Renal pelvis (tissue), 12 donors: ENCODE data around the gene PPCDC. TPM values are rescaled to one million over a fixed set of nuclear protein-coding genes. Genes with fewer than 3 reads are reported as not detected.

Source experiments
- DNase-seq: peaks from one replicate; pipeline ENCODE4 v3.0.0-alpha.2; 2013
- long read RNA-seq, 16 experiments: transcript quantifications; one replicate each; lab custom pipeline, GENCODE V29; 2026
- polyA plus RNA-seq, 3 donors: library from polyadenylated mRNA; unstranded; fragments of 120-200 nt; gene quantifications; one replicate each; pipeline ENCODE4 v1.2.1, GENCODE V29; 2013; ENCODE audit not compliant: insufficient read length in 3 of 3

Gene PPCDC, protein sequence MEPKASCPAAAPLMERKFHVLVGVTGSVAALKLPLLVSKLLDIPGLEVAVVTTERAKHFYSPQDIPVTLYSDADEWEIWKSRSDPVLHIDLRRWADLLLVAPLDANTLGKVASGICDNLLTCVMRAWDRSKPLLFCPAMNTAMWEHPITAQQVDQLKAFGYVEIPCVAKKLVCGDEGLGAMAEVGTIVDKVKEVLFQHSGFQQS
- polyA plus RNA-seq = 10 to 100 TPM; 12.1 to 16.9 (median 14.8) TPM
- long read RNA-seq, donor 1, partial matches to known transcripts = 0 of 3 reads
- long read RNA-seq, donor 1, other reads (novel, unspliced or antisense) = 0 of 3 reads
- long read RNA-seq, donor 2, partial matches to known transcripts = 0 of 5 reads
- long read RNA-seq, donor 2, other reads (novel, unspliced or antisense) = 0 of 5 reads
- long read RNA-seq, donor 3, partial matches to known transcripts = 0 of 2 reads
- long read RNA-seq, donor 3, other reads (novel, unspliced or antisense) = 0 of 2 reads
- long read RNA-seq, donor 4, partial matches to known transcripts = 0 of 2 reads
- long read RNA-seq, donor 4, other reads (novel, unspliced or antisense) = 0 of 2 reads
- long read RNA-seq, donor 5, partial matches to known transcripts = 0 of 4 reads
- long read RNA-seq, donor 5, other reads (novel, unspliced or antisense) = 0 of 4 reads
- long read RNA-seq, donor 6 = 0 reads
- long read RNA-seq, donor 7, partial matches to known transcripts = 0 of 10 reads
- long read RNA-seq, donor 7, other reads (novel, unspliced or antisense) = 0 of 10 reads
- long read RNA-seq, donor 8, partial matches to known transcripts = 0 of 4 reads
- long read RNA-seq, donor 8, other reads (novel, unspliced or antisense) = 0 of 4 reads
- long read RNA-seq, donor 9, partial matches to known transcripts = 0 of 8 reads
- long read RNA-seq, donor 9, other reads (novel, unspliced or antisense) = 0 of 8 reads
- long read RNA-seq, donor 10, partial matches to known transcripts = 0 of 4 reads
- long read RNA-seq, donor 10, other reads (novel, unspliced or antisense) = 0 of 4 reads
- long read RNA-seq, donor 11, partial matches to known transcripts = 6 of 9 reads
- long read RNA-seq, donor 11, other reads (novel, unspliced or antisense) = 0 of 9 reads
- long read RNA-seq, donor 12, partial matches to known transcripts = 0 of 8 reads
- long read RNA-seq, donor 12, other reads (novel, unspliced or antisense) = 0 of 8 reads
- long read RNA-seq, donor 13, partial matches to known transcripts = 0 of 4 reads
- long read RNA-seq, donor 13, other reads (novel, unspliced or antisense) = 0 of 4 reads
- long read RNA-seq, donor 14 = 0 reads
- long read RNA-seq, donor 15 = 0 reads
- long read RNA-seq, donor 16, partial matches to known transcripts = 0 of 6 reads
- long read RNA-seq, donor 16, other reads (novel, unspliced or antisense) = 0 of 6 reads

DNA sequence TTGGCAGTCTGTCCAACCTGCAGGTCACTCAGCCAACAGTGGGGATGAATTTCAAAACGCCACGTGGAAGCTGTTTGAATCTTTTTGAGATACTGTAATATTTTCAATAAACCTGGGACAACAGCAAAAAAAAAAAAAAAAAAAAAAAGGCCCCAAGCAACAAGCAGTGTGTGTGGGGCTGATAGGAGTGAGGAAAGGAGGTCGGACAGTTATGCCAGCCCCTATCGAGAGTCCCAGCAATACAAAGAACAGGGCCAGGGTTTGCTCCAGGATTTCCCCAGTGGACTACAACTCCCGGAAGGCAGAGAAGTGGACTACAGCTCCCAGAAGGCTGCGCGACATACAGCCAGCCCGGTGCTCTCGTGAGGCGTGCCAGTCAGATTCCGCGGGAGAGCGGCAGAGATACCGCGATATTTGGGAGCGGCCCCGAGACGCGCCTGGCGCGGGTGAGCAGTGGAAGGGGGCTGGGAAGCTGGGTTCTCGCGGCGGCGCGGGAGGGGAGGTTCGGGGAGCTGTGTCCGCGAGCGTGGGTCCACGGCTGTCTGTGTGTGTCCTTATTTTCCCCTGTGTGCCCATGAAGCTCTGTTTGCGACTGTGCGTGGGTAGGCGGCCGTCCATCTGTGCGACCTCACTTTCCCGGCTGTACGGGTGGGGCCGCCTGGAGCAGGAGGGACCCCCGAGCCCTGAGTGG lies at the start of gene PPCDC:
Gene PPCDC, plus strand, starts transcription at position 410 of the 691 bp plus-strand sequence. CDS start 4,729 bp downstream, outside the sequence.
- peak; percentile 96 for DNase-seq

DNA sequence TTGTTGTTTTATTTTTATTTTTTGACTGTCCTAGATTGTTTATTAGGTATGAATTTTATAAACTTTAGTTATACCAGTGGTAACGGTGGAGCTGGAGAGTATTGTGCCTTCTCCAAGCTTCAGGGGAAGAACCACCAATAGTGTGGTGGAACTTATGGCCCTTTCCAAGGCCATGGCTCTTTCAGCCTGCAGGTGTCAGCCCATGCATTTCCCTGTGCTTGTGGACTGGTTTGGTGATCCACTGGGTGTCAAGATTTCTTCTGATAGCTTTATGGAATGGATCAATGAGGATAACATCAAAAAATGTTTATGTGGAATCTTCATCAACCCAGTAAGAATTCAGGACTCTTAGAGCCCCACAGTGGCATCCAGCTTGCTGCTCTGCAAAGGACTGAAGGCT lies 47.2 kb upstream of the PPCDC start:
- no peak for DNase-seq

DNA sequence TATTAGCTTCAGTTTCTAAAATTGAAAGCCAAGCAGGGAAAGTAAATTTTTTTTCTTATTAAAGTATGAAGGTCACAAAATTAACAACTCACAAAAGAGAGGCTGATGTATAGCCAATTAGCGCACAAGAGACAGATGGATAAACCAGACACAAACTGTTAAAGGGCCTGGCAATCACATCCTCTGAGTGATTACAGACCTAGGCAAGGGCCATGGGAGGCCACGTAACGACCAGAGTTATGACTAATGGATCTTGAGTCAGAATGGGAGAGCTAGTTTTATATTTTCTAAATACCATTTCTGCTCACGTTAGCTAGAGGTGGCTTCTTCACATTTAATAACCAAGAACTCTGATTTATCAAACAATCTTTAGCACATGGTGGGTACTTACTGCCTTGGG lies 45.8 kb upstream of the PPCDC start:
- DNase-seq = no peak

DNA sequence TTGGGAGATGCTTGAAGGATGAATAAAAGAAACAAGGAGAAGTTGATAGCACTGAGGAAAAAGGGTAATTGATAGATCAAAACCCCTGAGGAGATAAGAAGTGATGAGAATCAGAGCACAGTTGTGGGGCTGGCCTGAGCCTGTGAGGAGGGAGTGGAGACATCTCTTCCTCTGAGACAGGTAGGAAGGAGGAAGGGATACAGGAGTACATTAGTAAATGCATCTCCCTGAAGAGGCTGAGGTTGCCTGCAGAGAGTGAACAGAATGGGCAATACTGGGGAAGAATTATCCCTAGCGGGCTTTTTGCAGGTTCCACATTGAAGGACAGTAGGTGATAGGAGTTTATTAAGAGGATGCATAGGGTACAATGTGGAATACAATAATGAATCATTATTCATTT lies 45.3 kb upstream of the PPCDC start:
- no peak for DNase-seq

DNA sequence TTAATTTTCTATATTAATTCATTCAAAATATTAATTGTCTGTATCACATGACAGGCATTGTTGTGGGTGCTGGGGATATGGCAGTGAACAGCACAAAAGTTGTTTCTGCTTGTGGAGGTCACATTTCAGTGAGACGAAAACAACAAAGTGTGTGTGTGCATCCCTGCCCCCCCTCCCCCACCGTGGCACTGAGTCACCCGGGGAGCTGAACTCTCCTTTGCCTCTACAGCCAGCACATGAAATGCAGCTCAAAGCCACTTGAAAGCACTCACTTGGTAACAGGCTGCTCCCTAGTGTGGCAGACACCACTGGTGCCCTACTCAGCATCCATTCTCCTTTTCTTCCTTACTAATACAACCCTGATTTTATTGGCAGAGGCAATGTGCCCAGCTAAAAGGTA lies 44.9 kb upstream of the PPCDC start:
- DNase-seq = no peak

DNA sequence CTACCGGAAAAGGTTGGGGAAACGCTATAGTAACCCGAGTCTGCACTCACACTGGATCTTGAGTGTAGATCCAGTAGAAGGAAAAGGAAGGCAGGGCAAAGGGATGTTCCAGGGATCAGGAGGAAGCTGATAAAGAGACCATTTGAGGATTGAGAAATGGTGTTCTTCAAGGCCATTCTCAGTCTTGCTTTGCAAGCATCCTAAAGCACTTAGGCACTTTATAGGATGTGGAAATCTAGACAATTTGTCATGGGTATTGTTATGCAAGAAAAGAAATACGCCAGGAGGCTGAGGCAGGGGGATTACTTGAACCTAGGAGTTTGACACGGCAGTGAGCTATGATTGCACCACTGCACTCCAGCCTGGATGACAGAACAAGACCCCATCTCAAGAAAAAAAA lies 41.2 kb upstream of the PPCDC start:
- DNase-seq = no peak

DNA sequence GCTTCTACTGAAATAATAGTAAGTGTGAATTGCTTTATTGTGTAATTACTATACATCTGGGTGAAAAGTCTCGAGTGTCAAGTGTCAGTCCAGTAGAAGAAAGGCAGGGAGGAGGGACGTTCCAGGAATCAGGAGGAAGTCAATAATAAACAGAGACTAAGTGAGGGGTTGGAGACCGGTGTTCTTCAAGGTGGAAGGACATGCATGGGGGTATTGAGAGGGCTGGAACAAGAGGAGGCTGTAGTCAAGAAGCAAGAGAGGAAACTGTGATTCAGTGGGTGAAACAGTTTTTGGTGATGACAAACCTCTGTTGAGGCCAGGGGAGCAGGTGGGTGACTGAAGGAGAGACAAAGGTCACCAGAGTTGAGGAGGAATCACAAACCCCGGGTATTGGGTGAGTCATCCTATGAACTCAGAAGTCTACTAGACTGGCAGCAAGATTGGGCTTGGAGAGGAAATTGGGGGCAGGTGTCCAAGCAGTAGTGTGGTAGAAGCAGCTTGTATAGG lies 39.6 kb upstream of the PPCDC start:
- no peak for DNase-seq

DNA sequence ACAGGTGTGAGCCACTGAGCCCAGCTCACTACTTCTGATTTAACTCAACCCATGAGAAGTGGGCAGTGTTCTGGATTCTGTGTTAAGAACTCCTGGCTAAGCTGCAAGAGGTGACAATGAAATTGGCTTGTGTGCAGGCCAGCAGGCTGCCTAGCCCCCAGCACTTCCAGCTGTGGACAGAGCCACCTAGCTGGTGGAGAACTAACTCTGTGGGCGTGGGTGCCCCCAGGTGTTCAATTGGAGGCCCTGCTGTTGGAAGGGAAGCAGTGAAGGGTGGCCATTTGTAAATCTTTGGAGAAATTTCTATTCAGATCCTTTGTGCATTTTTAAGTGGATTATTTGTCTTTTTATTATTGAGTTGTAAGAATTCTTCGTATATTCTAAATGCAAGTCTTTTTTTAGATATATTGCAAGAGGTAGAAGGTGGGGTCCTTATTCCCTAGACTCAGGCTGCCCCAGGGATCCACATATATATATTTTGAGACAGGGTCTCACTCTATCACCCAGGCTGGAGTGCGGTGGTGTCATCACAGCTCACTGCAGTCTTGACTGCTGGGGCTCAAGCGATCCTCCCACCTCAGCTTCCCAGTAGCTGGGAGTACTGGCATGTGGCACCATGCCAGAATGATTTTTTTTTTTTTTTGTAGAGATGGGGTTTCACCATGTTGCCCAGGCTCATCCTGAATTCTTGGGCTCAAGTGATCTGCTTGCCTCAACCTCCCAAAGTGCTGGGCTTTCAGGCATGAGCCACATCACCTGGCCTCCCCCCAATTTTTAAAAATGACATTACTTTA lies 35.2 kb upstream of the PPCDC start:
- DNase-seq = no peak

DNA sequence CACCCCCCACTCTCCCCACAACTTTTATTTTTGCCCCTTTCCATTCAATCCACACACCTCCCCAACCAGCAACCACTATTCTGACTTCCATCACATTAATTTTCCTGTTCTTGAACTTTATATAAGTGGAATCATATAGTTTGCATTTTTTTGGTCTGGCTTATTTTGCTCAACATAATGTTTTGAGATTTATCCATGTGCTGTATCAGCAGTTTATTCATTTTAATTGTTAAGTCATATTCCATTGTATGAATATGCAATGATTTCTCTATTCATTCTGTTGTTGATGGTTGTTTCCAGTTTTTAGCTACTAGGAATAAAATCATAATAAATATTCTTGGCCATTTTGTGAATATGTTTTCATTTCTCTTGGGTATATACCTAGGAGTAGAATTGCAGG lies 33.9 kb upstream of the PPCDC start:
- no peak for DNase-seq

DNA sequence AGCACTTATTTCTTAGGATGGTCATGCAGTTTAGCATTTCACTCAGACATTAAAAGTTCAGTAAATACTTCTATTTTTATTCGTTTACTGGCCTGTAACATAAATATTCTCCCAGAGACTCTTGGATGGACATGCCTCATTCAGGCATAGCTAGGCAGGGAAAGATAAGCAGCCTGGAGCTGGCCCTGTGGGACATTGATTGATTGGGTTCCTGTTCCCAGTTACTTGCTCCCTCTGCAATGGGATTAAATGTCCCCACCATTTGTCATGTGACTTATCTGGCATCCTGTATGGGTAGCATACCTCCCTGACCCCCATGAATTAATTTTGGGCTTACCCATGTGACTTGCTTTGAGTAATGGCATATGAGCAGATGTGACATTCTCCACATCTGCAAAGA lies 30.8 kb upstream of the PPCDC start:
- DNase-seq = no peak

DNA sequence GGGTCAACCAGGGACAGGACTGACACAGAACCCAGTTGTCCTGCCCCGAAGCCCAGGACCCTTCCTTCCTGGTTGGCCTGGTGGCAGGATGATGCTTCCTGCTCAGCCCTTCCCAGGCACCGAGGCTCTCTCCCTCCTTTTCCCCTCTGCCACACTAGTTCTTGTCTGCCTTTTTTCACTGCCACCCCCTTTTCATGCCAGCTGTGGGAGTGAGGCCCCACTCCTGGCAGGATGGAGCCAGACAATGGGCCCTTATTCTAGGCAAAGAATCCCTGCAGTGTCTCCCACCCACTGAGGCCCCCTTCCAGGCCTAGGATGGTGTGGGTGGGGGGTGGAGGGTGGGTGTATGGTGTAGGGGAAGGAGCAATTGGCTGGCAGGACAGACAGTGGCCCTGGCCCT lies 29.2 kb upstream of the PPCDC start:
- DNase-seq = no peak

DNA sequence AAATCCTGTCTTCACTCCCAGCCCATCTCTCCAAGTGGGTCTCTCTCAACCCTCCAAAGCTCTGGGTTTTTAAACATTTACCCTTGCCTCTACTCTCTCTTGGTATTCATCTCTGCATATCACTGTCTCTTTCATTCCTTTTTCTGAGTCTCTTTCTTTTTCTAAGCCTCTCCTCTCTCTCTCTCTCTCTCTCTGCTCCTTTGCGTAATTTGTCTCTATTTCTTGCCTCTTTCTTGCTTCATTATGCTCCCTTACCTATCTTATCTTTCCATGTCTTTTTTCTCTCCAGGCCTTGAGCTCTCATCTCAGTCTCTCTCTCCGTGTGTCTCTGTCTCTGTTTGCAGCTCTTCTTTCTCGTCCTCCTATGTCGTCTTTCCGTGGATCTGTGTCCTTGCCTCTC lies 28.7 kb upstream of the PPCDC start:
- DNase-seq = no peak

DNA sequence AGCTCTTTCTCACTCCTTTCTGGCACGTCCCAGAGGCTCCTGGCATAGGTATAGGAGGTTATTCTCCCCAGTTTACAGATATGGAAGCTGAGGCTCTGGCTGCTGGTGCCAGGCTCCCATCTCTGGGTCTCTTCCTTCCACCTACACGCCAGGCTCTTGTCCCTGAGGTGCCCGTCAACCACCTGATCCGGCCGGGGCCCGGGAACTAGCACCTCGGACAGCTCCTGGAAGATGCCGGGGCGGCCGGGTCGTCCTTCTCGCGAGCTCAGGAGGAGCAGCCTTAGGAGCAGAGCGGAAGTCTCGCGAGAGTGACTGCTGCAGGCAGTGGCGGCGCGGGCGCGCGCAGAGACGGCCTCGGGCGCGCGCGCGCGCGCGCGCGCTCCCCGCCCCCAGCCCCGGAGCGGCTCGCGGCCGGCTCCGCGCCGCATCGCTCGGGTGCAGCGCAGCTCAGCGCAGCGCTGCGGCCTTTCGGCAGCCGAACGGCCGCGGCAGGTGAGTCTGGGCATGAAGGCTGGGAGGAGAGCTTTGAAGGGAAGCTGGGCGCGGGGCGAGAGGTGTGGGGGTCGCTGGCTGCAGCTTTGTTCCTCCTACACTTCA lies 28.1 kb upstream of the PPCDC start, which contains the start of gene SCAMP5:
Gene SCAMP5, plus strand, starts transcription at position 382 of the 597 bp plus-strand sequence. CDS start 16,277 bp downstream, outside the sequence.
- peak; percentile 94 for DNase-seq

DNA sequence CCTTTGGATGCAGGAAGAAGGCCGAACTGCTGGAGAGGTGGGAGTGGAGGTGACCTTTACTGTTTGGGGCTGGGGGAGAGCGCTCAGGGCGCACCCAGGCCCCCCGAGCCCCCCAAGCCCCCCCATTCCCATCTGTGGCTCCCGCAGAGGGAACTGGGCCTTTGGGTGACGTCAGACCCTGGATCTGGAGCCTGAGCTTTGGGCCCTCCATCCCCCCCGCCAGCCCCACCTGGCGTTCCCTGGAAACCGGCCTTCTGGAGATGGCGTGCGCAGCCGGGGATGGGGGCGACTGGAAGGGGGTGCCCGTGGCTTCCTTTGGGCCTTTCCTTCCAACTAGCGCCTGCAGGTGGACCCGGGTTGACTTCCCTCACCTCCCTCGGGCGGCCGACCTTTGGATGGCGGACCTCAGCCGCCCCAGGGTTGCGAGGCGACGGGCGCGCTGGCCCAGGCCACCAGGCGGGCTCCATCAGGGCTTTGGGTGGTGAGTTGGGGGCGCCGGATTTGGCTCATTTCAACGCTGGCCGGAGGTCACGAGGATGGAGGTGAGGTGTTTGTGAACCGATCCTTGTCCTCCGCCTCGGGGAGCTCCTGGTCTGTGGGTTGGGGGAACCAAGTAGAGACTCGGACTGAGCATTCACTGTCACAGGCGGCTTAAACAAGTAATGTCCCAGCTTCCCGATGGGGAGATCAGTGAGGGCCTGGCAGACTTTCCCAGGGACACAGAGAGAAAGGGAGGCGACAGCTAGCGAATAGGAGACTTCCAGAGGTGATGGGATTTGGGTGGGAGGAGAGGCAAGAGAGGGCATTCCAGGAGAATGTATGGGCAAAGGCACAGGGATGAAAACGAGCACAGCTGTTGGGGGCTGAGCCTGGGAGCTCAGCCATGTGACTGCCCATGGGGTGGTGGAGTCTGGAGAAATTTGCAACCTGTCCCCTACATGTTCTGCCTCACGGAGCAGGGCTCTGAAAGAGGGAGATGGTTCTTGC lies 27.3 kb upstream of the PPCDC start:
- no peak for DNase-seq

DNA sequence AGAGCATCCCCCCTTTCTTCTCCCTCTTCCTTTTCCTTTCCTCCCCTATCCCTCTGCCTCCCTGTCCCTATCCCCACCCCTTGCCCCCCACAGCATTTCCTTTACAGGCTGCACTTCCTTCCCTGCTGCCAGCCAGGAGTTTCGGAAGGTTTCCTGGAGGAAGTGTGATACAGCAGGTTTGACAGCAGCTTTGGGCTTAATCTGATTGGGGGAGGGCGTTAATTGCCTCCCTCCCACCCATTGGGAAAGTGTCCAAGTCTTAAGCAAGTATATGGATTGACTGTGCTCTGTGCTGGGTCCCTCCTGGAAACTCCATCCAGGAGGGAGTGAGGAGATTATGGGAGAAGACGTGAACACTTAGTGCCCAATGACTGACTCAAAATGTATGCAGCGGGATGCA lies 26.2 kb upstream of the PPCDC start:
- no peak for DNase-seq

DNA sequence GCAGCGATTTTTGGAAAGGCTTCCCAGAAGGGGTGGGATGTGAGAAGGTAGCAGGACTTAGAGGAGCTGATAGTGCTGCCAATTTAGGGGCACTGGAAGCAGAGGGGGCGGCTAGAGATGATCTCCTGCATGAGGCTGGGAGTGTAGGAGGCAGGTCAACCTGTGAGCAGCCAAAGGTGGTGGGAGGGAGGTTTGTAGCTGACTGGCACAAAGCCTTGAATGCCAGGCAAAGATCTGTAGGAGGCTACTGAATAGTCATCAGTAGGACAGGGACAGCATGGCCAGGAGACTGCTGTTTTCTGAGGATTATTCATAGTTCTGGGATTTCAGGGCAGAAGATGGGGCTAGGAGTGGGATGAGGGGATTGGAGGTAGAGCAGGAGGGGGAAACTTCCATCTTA lies 25.8 kb upstream of the PPCDC start:
- DNase-seq = no peak

DNA sequence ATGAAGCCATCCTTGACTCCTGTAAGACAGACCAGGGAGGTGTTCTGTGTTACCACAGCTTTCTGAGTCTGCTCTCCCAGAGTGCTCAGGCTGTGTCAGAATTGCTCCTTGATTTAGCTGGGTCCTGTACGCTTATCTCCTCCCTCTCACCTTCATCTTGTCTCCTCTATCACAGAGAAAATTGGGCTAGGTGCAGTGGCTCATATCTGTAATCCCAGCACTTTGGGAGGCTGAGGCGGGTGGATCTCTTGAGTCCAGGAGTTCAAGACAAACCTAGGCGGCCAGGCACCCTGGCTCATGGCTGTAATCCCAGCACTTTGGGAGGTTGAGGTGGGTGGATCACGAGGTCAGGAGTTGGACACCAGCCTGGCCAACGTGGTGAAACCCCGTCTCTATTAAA lies 22.1 kb upstream of the PPCDC start:
- no peak for DNase-seq

DNA sequence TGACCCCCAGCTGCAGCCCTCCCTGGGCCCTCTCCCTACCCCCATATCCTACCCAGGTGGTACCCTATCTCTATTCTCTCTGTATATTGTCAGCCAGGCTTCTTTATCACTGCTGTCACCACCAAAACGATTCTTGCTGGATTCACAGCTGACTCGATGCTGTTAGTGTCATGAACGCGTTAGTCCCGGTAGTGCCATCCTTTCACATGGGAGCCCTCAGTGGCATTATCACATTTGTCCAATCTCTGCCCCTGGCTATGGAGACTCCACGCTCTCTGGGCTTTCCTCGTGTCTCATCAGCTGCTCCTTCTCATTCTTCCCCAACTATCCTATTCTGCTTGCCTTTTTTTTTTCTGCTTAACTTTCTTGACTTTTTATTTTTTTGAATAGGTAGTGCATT lies 21.0 kb upstream of the PPCDC start:
- DNase-seq = no peak
